Keratinocyte (primary cell): ENCODE measurements around the gene HSD17B2.

Experiments
- EZH2 ChIP-seq: IDR thresholded peaks from one replicate; pipeline ENCODE4 v1.6.1; 2012; ENCODE audit warnings: inconsistent platforms, mild to moderate bottlenecking, low read length, moderate library complexity
- TF ChIP-seq, protein P1 (sequence below), 3 experiments: IDR thresholded peaks in 1 of 3; conservative IDR thresholded peaks in 1 of 3; optimal IDR thresholded peaks in 1 of 3; 2 replicates in 2 of 3; 3 replicates in 1 of 3; pipeline versions ENCODE3 to v1.5.1; 2011; ENCODE audit warnings: low read length in 3 of 3, mild to moderate bottlenecking in 3 of 3, moderate library complexity in 2 of 3, control low read depth in 1 of 3, inconsistent platforms in 1 of 3; ENCODE audit not compliant: insufficient read depth in 2 of 3; ENCODE audit errors: extremely low read depth in 1 of 3

DNA sequence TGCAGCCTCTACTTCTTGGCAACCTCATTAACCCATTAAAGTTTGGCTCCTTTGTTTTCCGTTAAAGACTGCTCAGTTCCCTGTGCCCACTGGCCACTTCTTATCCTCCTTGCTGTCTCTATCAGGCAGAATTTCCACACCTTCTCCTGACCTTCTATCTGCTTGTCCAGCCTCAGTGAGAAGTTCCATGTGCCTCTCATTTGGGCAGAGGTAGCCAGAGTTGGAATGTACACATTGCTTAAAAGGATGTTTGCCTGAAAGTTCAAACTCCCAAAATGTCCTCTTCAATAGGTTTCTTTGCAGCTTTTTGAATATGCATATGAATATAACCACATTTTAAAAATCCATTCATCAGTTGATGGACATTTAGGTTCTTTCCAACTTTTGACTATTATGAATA, 47.0 kb downstream of the HSD17B2 start:
- TF ChIP-seq, protein P1, sequence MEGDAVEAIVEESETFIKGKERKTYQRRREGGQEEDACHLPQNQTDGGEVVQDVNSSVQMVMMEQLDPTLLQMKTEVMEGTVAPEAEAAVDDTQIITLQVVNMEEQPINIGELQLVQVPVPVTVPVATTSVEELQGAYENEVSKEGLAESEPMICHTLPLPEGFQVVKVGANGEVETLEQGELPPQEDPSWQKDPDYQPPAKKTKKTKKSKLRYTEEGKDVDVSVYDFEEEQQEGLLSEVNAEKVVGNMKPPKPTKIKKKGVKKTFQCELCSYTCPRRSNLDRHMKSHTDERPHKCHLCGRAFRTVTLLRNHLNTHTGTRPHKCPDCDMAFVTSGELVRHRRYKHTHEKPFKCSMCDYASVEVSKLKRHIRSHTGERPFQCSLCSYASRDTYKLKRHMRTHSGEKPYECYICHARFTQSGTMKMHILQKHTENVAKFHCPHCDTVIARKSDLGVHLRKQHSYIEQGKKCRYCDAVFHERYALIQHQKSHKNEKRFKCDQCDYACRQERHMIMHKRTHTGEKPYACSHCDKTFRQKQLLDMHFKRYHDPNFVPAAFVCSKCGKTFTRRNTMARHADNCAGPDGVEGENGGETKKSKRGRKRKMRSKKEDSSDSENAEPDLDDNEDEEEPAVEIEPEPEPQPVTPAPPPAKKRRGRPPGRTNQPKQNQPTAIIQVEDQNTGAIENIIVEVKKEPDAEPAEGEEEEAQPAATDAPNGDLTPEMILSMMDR (optimal IDR thresholded peaks at IDR 0.05 in 1 of 3, IDR thresholded peaks at IDR 0.05 in 1 of 3, conservative IDR thresholded peaks at IDR 0.05 in 1 of 3; ENCODE audit: extremely low read depth in 1 of 3, insufficient read depth in 2 of 3, low read length in 3 of 3) = no peak
- TF ChIP-seq EZH2 = no peak
